Neuronal stem cell (in vitro differentiated cells): ENCODE measurements around the gene RASSF8.

Source experiments
- DNase-seq: peaks from one replicate; pipeline ENCODE4 v3.0.0-alpha.2; 2013; ENCODE audit warnings: low spot score
- H2AFZ ChIP-seq: one replicate; pipeline ENCODE4 v1.6.1; 2013; ENCODE audit warnings: mild to moderate bottlenecking, low read length, inconsistent platforms
- H2AK5ac ChIP-seq: 2 replicates; pipeline ENCODE4 v1.6.1; 2013; ENCODE audit warnings: low read depth, mild to moderate bottlenecking, inconsistent platforms, low read length, moderate library complexity, mixed read lengths
- H2BK120ac ChIP-seq: 2 replicates; pipeline ENCODE4 v1.6.1; 2013; ENCODE audit warnings: low read depth, mild to moderate bottlenecking, inconsistent platforms, low read length, moderate library complexity, mixed read lengths
- H2BK12ac ChIP-seq: one replicate; pipeline ENCODE4 v1.6.1; 2013; ENCODE audit warnings: low read length, inconsistent platforms
- H2BK15ac ChIP-seq: 2 replicates; pipeline ENCODE4 v1.6.1; 2013; ENCODE audit warnings: mild to moderate bottlenecking, low read length, inconsistent platforms, mixed read lengths
- H2BK5ac ChIP-seq: one replicate; pipeline ENCODE4 v1.6.1; 2013; ENCODE audit warnings: inconsistent platforms, mild to moderate bottlenecking, low read length, moderate library complexity
- H3K14ac ChIP-seq: one replicate; pipeline ENCODE4 v1.6.1; 2013; ENCODE audit warnings: low read length, inconsistent platforms
- H3K18ac ChIP-seq: 2 replicates; pipeline ENCODE4 v1.6.1; 2013; ENCODE audit warnings: low read length, inconsistent platforms
- H3K23ac ChIP-seq: 2 replicates; pipeline ENCODE4 v1.6.1; 2013; ENCODE audit warnings: low read depth, mild to moderate bottlenecking, mixed read lengths, low read length, inconsistent platforms; ENCODE audit not compliant: poor library complexity
- H3K27ac ChIP-seq: replicated peaks from 3 replicates; pipeline ENCODE4 v1.5.1; 2013; ENCODE audit warnings: low read length, inconsistent platforms
- H3K27me3 ChIP-seq, 3 experiments: 2 replicates each; pipeline ENCODE4 v1.6.1; 2013; ENCODE audit warnings: low read length in 3 of 3, mild to moderate bottlenecking in 2 of 3, inconsistent platforms in 1 of 3, low read depth in 1 of 3, mixed read lengths in 1 of 3, moderate library complexity in 1 of 3; ENCODE audit not compliant: control insufficient read depth in 3 of 3, insufficient read depth in 3 of 3
- H3K36me3 ChIP-seq, 2 donors: replicated peaks in 1 of 2; 2 replicates each; pipeline ENCODE4 v1.6.1; 2013; ENCODE audit warnings: low read length in 2 of 2; ENCODE audit not compliant: control insufficient read depth in 2 of 2, insufficient read depth in 2 of 2
- H3K4ac ChIP-seq: 2 replicates; pipeline ENCODE4 v1.6.1; 2013; ENCODE audit warnings: inconsistent platforms, mild to moderate bottlenecking, low read length, moderate library complexity
- H3K4me1 ChIP-seq, 2 donors: 1 replicate in 1 of 2; 2 replicates in 1 of 2; pipeline ENCODE4 v1.6.1; 2013; ENCODE audit warnings: low read length in 2 of 2, low read depth in 1 of 2; ENCODE audit not compliant: control insufficient read depth in 2 of 2, insufficient read depth in 1 of 2
- H3K4me2 ChIP-seq: one replicate; pipeline ENCODE4 v1.6.1; 2013; ENCODE audit warnings: mild to moderate bottlenecking, low read length, inconsistent platforms; ENCODE audit not compliant: insufficient read depth, poor library complexity, severe bottlenecking
- H3K4me3 ChIP-seq, 2 donors: 2 replicates each; pipeline ENCODE4 v1.5.1; 2013; ENCODE audit warnings: low read length in 2 of 2, mild to moderate bottlenecking in 2 of 2, inconsistent platforms in 1 of 2, moderate library complexity in 1 of 2
- H3K79me1 ChIP-seq: one replicate; pipeline ENCODE4 v1.6.1; 2013; ENCODE audit warnings: low read depth, mild to moderate bottlenecking, inconsistent platforms, low read length, moderate library complexity
- H3K9ac ChIP-seq: one replicate; pipeline ENCODE4 v1.6.1; 2013; ENCODE audit warnings: mild to moderate bottlenecking, low read depth, low read length, inconsistent platforms; ENCODE audit not compliant: poor library complexity
- H3K9me3 ChIP-seq, 2 donors: replicated peaks in 1 of 2; 2 replicates each; pipeline versions ENCODE3 to v1.6.1; 2013; ENCODE audit warnings: low read length in 2 of 2, mild to moderate bottlenecking in 2 of 2, inconsistent platforms in 1 of 2, low read depth in 1 of 2, mixed read lengths in 1 of 2, moderate library complexity in 1 of 2; ENCODE audit not compliant: control insufficient read depth in 2 of 2, insufficient read depth in 1 of 2
- H4K8ac ChIP-seq: one replicate; pipeline ENCODE4 v1.6.1; 2013; ENCODE audit warnings: low read depth, mild to moderate bottlenecking, inconsistent platforms, low read length, moderate library complexity
- H4K91ac ChIP-seq: one replicate; pipeline ENCODE4 v1.6.1; 2013; ENCODE audit warnings: low read length, low read depth, mild to moderate bottlenecking, inconsistent platforms; ENCODE audit not compliant: poor library complexity
- WGBS, 2 donors: extraction: QIAGEN DNeasy Blood & Tissue Kit; methylation state at CpG; one replicate each; pipeline ENCODE4 v1.1.7; 2013; ENCODE audit warnings: missing lambda C conversion rate in 2 of 2, mixed read lengths in 1 of 2; ENCODE audit not compliant: insufficient read length in 2 of 2, insufficient replicate concordance in 1 of 2; ENCODE audit errors: extremely low coverage in 2 of 2; 5-methylcytosine and 5-hydroxymethylcytosine counted together

Gene RASSF8

DNA sequence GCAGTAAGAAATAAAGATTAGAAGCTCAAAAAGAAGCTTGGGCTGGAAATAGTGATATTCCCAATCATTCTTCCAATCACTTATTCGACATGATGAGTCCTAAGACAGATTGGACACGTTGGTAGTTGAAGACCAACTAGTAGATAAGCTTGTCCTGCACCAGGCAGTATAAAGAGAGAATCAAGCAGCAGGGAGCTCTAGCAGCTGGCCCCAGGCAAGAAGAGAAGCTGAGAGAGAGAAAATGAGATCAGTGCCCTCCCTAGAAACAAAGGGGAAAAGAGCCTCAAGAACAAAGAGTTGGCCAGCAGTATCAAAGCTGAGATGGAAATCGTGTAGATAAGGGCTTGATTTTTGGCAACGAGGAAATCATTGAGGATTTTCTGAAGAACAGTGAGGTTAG is 20.6 kb downstream of the RASSF8 start:
- no peaks in the 10 kb centered on the region for H3K36me3 ChIP-seq
- H3K18ac ChIP-seq: no peak overlapping the region
- no peak overlapping the region for H2BK120ac ChIP-seq
- no peak overlapping the region for H4K91ac ChIP-seq
- no peak overlapping the region for H2AFZ ChIP-seq
- no peaks in the 10 kb centered on the region for H3K27me3 ChIP-seq
- no peak overlapping the region for H4K8ac ChIP-seq
- H3K4me3 ChIP-seq: no peak overlapping the region
- H3K4me1 ChIP-seq: peaks cover 5 to 25% of the 10 kb centered on the region in 2 donors
- no peak overlapping the region for H2BK12ac ChIP-seq
- no peaks in the 10 kb centered on the region for H3K79me1 ChIP-seq
- H2BK15ac ChIP-seq: no peak overlapping the region
- H3K4ac ChIP-seq: no peak overlapping the region
- no peak overlapping the region for H3K14ac ChIP-seq
- no peak overlapping the region for H3K23ac ChIP-seq
- H3K27ac ChIP-seq: no peak overlapping the region
- no peak overlapping the region for H2BK5ac ChIP-seq
- H3K9ac ChIP-seq: no peak overlapping the region
- H3K4me2 ChIP-seq: no peak overlapping the region
- no peak for DNase-seq
- no CpG with 5 or more reads among the region's 4 CpGs for WGBS, 2 donors
- H3K9me3 ChIP-seq: peaks cover 0 to 3% of the 10 kb centered on the region in 2 donors
- no peak overlapping the region for H2AK5ac ChIP-seq

DNA sequence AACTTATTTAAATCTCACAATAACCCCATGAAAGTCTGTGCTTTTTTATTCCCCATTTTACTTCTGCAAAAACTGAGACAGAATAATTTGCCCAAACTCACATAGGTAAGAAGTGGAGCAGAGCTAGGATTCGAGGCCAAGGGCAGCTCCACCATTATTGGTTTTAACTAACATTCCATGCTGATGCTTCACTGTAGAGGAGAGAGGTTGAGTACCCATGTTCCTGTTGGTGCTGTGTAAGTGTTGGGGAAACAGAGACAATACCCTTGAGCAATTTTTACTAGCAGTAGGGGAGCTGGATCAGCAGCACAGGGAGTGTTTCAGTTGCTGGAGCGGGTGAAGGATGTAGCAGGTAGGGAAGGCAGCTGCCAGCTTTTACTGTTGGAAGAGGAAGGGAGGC is 21.1 kb downstream of the RASSF8 start:
- no peak overlapping the region for H3K14ac ChIP-seq
- H3K4me2 ChIP-seq: no peak overlapping the region
- no peak overlapping the region for H3K27ac ChIP-seq
- H3K36me3 ChIP-seq: no peaks in the 10 kb centered on the region
- H3K9ac ChIP-seq: no peak overlapping the region
- no peak overlapping the region for H2BK12ac ChIP-seq
- H3K4me3 ChIP-seq: no peak overlapping the region
- H3K27me3 ChIP-seq: no peaks in the 10 kb centered on the region
- H2BK15ac ChIP-seq: no peak overlapping the region
- H2AFZ ChIP-seq: no peak overlapping the region
- H2AK5ac ChIP-seq: no peak overlapping the region
- no peak overlapping the region for H2BK5ac ChIP-seq
- H3K79me1 ChIP-seq: no peaks in the 10 kb centered on the region
- H3K4me1 ChIP-seq: peaks cover 5 to 26% of the 10 kb centered on the region in 2 donors
- H3K4ac ChIP-seq: no peak overlapping the region
- peaks cover 0 to 3% of the 10 kb centered on the region in 2 donors for H3K9me3 ChIP-seq
- no peak overlapping the region for H3K23ac ChIP-seq
- WGBS, 2 donors: no CpG with 5 or more reads among the region's 2 CpGs
- no peak overlapping the region for H3K18ac ChIP-seq
- no peak overlapping the region for H4K91ac ChIP-seq
- no peak for DNase-seq
- no peak overlapping the region for H2BK120ac ChIP-seq
- H4K8ac ChIP-seq: no peak overlapping the region

DNA sequence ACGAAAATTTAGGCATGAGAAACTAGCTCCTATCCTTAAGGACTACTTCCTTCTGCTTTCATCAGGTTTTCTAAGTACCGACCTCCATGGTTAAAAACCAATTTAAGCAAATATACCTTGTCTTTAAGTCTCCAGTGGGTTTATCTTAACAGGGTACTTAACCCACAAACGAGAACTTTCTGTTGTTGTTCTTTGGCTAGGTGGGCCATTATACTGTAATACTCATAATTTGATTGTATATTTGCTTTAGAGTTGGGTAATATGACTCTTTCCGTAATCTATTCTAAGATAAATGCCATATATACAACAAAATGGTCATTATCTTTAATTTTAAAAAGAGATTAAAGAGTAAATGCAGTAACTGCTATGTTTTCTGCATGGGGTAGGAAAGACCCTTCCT is 21.6 kb downstream of the RASSF8 start:
- WGBS, 2 donors: no CpG with 5 or more reads among the region's 4 CpGs
- H2BK12ac ChIP-seq: no peak overlapping the region
- no peak overlapping the region for H2AK5ac ChIP-seq
- no peak overlapping the region for H3K27ac ChIP-seq
- no peak overlapping the region for H3K4ac ChIP-seq
- no peak for DNase-seq
- H4K91ac ChIP-seq: no peak overlapping the region
- H3K27me3 ChIP-seq: no peaks in the 10 kb centered on the region
- H2BK120ac ChIP-seq: no peak overlapping the region
- H3K79me1 ChIP-seq: no peaks in the 10 kb centered on the region
- H3K9ac ChIP-seq: no peak overlapping the region
- no peak overlapping the region for H3K14ac ChIP-seq
- no peak overlapping the region for H3K23ac ChIP-seq
- H2BK5ac ChIP-seq: no peak overlapping the region
- H3K9me3 ChIP-seq: peaks cover 0 to 3% of the 10 kb centered on the region in 2 donors
- H2AFZ ChIP-seq: no peak overlapping the region
- no peaks in the 10 kb centered on the region for H3K36me3 ChIP-seq
- no peak overlapping the region for H4K8ac ChIP-seq
- H2BK15ac ChIP-seq: no peak overlapping the region
- no peak overlapping the region for H3K18ac ChIP-seq
- no peak overlapping the region for H3K4me3 ChIP-seq
- peaks cover 5 to 26% of the 10 kb centered on the region in 2 donors for H3K4me1 ChIP-seq
- no peak overlapping the region for H3K4me2 ChIP-seq

DNA sequence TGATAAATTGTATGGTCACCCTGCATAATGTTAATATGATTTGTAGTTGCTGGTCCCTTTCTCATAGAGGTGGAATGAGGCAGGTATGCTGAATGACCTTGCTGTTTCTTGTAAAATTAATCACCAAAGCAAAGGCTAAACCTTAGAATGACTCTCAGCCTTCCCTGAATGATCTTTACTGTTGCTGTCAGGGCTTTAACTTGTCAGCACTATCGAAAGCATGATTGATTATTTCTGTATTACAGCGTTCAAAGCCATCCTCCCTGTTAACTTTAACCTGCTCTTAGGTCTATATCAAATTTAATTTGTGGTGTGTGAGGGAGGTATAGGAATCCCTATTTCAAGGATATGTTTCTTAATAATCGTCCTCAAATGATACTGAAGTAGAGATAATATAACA is 23.1 kb downstream of the RASSF8 start:
- no CpG with 5 or more reads among the region's 3 CpGs for WGBS, 2 donors
- no peaks in the 10 kb centered on the region for H3K36me3 ChIP-seq
- no peak overlapping the region for H2BK15ac ChIP-seq
- no peak overlapping the region for H2AK5ac ChIP-seq
- peaks cover 5 to 21% of the 10 kb centered on the region in 2 donors for H3K4me1 ChIP-seq
- H3K14ac ChIP-seq: no peak overlapping the region
- no peak overlapping the region for H3K27ac ChIP-seq
- H2BK12ac ChIP-seq: no peak overlapping the region
- H4K8ac ChIP-seq: no peak overlapping the region
- H2AFZ ChIP-seq: no peak overlapping the region
- H3K79me1 ChIP-seq: no peaks in the 10 kb centered on the region
- no peak overlapping the region for H4K91ac ChIP-seq
- H3K27me3 ChIP-seq: no peaks in the 10 kb centered on the region
- H3K18ac ChIP-seq: no peak overlapping the region
- H2BK5ac ChIP-seq: no peak overlapping the region
- H3K23ac ChIP-seq: no peak overlapping the region
- no peak overlapping the region for H3K4me3 ChIP-seq
- peaks cover 0 to 3% of the 10 kb centered on the region in 2 donors for H3K9me3 ChIP-seq
- no peak overlapping the region for H3K9ac ChIP-seq
- no peak for DNase-seq
- no peak overlapping the region for H2BK120ac ChIP-seq
- H3K4ac ChIP-seq: no peak overlapping the region
- no peak overlapping the region for H3K4me2 ChIP-seq
